ENCODE data around the gene RASD2. TPM values are rescaled to one million over a fixed set of nuclear protein-coding genes. Genes with fewer than 3 reads are reported as not detected.

RASD2 gene
- total RNA-seq, 1 experiment from 2014 or later, result 2.4 TPM

DNA sequence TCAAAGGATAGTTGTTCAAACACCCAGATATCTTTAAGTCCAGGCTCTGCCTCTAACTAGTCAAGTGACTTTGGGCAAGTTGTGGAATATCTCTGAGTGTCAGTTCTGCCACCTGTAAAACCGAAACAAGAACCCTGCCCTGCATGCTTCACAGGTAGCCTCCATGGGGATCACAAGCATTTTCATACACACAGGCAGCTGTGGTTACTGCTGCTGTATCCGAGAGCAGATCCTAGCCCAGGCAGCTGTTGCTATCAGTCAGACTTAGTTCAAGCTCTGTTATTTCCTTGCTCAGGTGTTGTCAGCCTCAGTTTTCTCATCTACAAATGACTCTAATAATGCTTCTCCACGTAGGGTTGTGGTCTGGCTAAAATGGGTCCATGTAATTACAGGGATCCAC is 6.5 kb upstream of the RASD2 start:
- H3K4me1 ChIP-seq (ENCODE audit: control insufficient read depth in 1 of 2, insufficient read depth in 2 of 2, low read length in 2 of 2), result peaks cover 7 to 17% of the 10 kb centered on the region in 2 experiments; a peak in 3 of 4 replicates
- H3K79me2 ChIP-seq (ENCODE audit: insufficient read depth, low read length), result no peaks in the 10 kb centered on the region
- no peak for TF ChIP-seq CBX3 (IDR thresholded peaks at IDR 0.05; ENCODE audit: low read depth)
- TF ChIP-seq CEBPB (IDR thresholded peaks at IDR 0.05; ENCODE audit: low read depth), result no peak
- TF ChIP-seq SIN3A (IDR thresholded peaks at IDR 0.05; ENCODE audit: low read depth), result no peak
- no peak for TF ChIP-seq RAD21 (IDR thresholded peaks at IDR 0.05; ENCODE audit: low read depth)
- no peak for TF ChIP-seq EGR1 (IDR thresholded peaks at IDR 0.05; ENCODE audit: low read depth)
- H3K4me3 ChIP-seq (replicated peaks in 1 of 2; ENCODE audit: low read depth in 1 of 2, low read length in 2 of 2), result no peak overlapping the region
- H2AFZ ChIP-seq (ENCODE audit: low read depth, low read length, poor library complexity, severe bottlenecking), result no peak overlapping the region
- H3K9ac ChIP-seq (ENCODE audit: low read length), result no peak overlapping the region
- no peaks in the 10 kb centered on the region for H3K36me3 ChIP-seq (ENCODE audit: control insufficient read depth in 1 of 2, insufficient read depth in 2 of 2, low read length in 2 of 2)
- DNase-seq (ENCODE audit: low read depth, low spot score), result no peak
- H3K4me2 ChIP-seq (ENCODE audit: low read length), result no peak overlapping the region
- CTCF ChIA-PET, result no interaction called here
- BruUV-seq (replicated peaks), result no TSS peak
- H3K27ac ChIP-seq (ENCODE audit: low read depth, low read length), result no peak overlapping the region
- intact Hi-C loops (cut with micrococcal nuclease), result no loop called here
- no peaks in the 10 kb centered on the region for H3K9me2 ChIP-seq (ENCODE audit: insufficient read depth)
- ATAC-seq, result no peak
- H3K9me3 ChIP-seq (ENCODE audit: control insufficient read depth in 1 of 2, insufficient read depth in 1 of 2, low read depth in 1 of 2, low read length in 2 of 2), result no peaks in the 10 kb centered on the region
- H3K27me3 ChIP-seq (ENCODE audit: insufficient read depth, low read length), result no peaks in the 10 kb centered on the region
- POLR2A ChIA-PET, result no interaction called here
- no peaks in the 10 kb centered on the region for H4K20me1 ChIP-seq (ENCODE audit: insufficient read depth)
- RAD21 ChIA-PET (ENCODE audit: low non-redundant PET in 1 of 2, low total read pairs in 2 of 2, uncharacterized antibody in 2 of 2, unreplicated experiment in 2 of 2), result no interaction called here

DNA sequence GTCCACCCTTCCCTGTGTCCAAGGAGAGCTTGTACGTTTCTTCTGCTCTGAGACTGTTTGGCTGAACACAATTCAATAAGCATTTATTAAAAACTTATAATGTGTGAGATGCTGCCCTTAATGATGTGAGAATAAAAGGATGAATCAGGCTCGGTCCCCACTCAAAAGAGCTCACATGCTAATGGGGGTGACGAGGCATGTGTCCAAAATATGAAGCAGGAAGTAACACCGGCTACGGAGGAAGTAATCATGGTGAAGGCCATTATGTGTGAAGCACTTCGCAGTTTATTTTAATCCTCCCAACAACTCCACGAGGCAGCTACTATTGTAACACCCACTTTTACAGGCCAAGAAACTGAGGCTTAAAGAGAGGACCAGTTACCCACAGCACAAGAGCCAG is 3.4 kb upstream of the RASD2 start:
- H3K79me2 ChIP-seq (ENCODE audit: insufficient read depth, low read length), result no peaks in the 10 kb centered on the region
- no TSS peak for BruUV-seq (replicated peaks)
- H3K4me1 ChIP-seq (ENCODE audit: control insufficient read depth in 1 of 2, insufficient read depth in 2 of 2, low read length in 2 of 2), result peaks cover 16 to 40% of the 10 kb centered on the region in 2 experiments
- H3K9me3 ChIP-seq (ENCODE audit: control insufficient read depth in 1 of 2, insufficient read depth in 1 of 2, low read depth in 1 of 2, low read length in 2 of 2), result no peaks in the 10 kb centered on the region
- H3K9me2 ChIP-seq (ENCODE audit: insufficient read depth), result no peaks in the 10 kb centered on the region
- RAD21 ChIA-PET (ENCODE audit: low non-redundant PET in 1 of 2, low total read pairs in 2 of 2, uncharacterized antibody in 2 of 2, unreplicated experiment in 2 of 2), result no interaction called here
- TF ChIP-seq YY1 (IDR thresholded peaks at IDR 0.05; ENCODE audit: extremely low read depth, insufficient replicate concordance, low read depth, low read length) (no peak), EGR1 (IDR thresholded peaks at IDR 0.05; ENCODE audit: low read depth) (no peak), EZH2phosphoT487 (IDR thresholded peaks at IDR 0.05; ENCODE audit: borderline replicate concordance) (no peak), SP1 (IDR thresholded peaks at IDR 0.05; ENCODE audit: low read depth) (no peak), SIN3A (IDR thresholded peaks at IDR 0.05; ENCODE audit: low read depth) (no peak), ELF1 (IDR thresholded peaks at IDR 0.05; ENCODE audit: borderline replicate concordance, low read depth) (no peak), ZFX (IDR thresholded peaks at IDR 0.05) (no peak)
- TF ChIP-seq, protein P1, sequence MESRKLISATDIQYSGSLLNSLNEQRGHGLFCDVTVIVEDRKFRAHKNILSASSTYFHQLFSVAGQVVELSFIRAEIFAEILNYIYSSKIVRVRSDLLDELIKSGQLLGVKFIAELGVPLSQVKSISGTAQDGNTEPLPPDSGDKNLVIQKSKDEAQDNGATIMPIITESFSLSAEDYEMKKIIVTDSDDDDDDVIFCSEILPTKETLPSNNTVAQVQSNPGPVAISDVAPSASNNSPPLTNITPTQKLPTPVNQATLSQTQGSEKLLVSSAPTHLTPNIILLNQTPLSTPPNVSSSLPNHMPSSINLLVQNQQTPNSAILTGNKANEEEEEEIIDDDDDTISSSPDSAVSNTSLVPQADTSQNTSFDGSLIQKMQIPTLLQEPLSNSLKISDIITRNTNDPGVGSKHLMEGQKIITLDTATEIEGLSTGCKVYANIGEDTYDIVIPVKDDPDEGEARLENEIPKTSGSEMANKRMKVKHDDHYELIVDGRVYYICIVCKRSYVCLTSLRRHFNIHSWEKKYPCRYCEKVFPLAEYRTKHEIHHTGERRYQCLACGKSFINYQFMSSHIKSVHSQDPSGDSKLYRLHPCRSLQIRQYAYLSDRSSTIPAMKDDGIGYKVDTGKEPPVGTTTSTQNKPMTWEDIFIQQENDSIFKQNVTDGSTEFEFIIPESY (IDR thresholded peaks at IDR 0.05; ENCODE audit: extremely low read depth, insufficient replicate concordance, low read length), result no peak
- TF ChIP-seq, protein P2, sequence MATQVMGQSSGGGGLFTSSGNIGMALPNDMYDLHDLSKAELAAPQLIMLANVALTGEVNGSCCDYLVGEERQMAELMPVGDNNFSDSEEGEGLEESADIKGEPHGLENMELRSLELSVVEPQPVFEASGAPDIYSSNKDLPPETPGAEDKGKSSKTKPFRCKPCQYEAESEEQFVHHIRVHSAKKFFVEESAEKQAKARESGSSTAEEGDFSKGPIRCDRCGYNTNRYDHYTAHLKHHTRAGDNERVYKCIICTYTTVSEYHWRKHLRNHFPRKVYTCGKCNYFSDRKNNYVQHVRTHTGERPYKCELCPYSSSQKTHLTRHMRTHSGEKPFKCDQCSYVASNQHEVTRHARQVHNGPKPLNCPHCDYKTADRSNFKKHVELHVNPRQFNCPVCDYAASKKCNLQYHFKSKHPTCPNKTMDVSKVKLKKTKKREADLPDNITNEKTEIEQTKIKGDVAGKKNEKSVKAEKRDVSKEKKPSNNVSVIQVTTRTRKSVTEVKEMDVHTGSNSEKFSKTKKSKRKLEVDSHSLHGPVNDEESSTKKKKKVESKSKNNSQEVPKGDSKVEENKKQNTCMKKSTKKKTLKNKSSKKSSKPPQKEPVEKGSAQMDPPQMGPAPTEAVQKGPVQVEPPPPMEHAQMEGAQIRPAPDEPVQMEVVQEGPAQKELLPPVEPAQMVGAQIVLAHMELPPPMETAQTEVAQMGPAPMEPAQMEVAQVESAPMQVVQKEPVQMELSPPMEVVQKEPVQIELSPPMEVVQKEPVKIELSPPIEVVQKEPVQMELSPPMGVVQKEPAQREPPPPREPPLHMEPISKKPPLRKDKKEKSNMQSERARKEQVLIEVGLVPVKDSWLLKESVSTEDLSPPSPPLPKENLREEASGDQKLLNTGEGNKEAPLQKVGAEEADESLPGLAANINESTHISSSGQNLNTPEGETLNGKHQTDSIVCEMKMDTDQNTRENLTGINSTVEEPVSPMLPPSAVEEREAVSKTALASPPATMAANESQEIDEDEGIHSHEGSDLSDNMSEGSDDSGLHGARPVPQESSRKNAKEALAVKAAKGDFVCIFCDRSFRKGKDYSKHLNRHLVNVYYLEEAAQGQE (IDR thresholded peaks at IDR 0.05; ENCODE audit: low read depth), result no peak
- intact Hi-C loops (cut with micrococcal nuclease), result no loop called here
- DNase-seq (ENCODE audit: low read depth, low spot score) (no peak), ATAC-seq (no peak)
- CTCF ChIA-PET, result no interaction called here
- no peak overlapping the region for H2AFZ ChIP-seq (ENCODE audit: low read depth, low read length, poor library complexity, severe bottlenecking)
- H3K4me2 ChIP-seq (ENCODE audit: low read length), result no peak overlapping the region
- H3K36me3 ChIP-seq (ENCODE audit: control insufficient read depth in 1 of 2, insufficient read depth in 2 of 2, low read length in 2 of 2), result no peaks in the 10 kb centered on the region
- H3K27ac ChIP-seq (ENCODE audit: low read depth, low read length), result no peak overlapping the region
- no peaks in the 10 kb centered on the region for H3K27me3 ChIP-seq (ENCODE audit: insufficient read depth, low read length)
- POLR2A ChIA-PET, result interaction anchor here (1.0 kb wide), 1 partner anchor 90 kb away, joined by 3 read pairs; no protein-coding TSS in a partner anchor
- no peak overlapping the region for H3K4me3 ChIP-seq (replicated peaks in 1 of 2; ENCODE audit: low read depth in 1 of 2, low read length in 2 of 2)
- no peaks in the 10 kb centered on the region for H4K20me1 ChIP-seq (ENCODE audit: insufficient read depth)
- H3K9ac ChIP-seq (ENCODE audit: low read length), result no peak overlapping the region

Measured in HCT116 (cell line).